Ascending aorta (tissue), 2 donors: Measurements from ENCODE around the gene COMMD4. TPM values are rescaled to one million over a fixed set of nuclear protein-coding genes. Genes with fewer than 3 reads are reported as not detected.
"Not testable (repeated sequence)": the region's sequence is repeated elsewhere in the genome, so short reads cannot be mapped to it uniquely, and the experiment has no call there.

ENCODE experiments used
- DNase-seq, 2 donors: peaks; one replicate each; pipeline ENCODE4 v3.0.0-alpha.2; 2019; ENCODE audit warnings: low spot score in 2 of 2
- H3K27ac ChIP-seq, 2 donors: fragments of 200-600 bp; sonication (generic); one replicate each; pipeline ENCODE4 v1.5.1; 2016 to 2017; ENCODE audit warnings: mild to moderate bottlenecking in 1 of 2
- H3K27me3 ChIP-seq: fragments of 200-600 bp; sonication (generic); one replicate; pipeline ENCODE4 v1.5.1; 2017
- H3K36me3 ChIP-seq, 2 donors: fragments of 200-600 bp; sonication (generic); one replicate each; pipeline ENCODE4 v1.5.1; 2016
- H3K4me1 ChIP-seq, 2 donors: fragments of 200-600 bp; sonication (generic); one replicate each; pipeline ENCODE4 v1.5.1; 2016 to 2017; ENCODE audit warnings: mild to moderate bottlenecking in 1 of 2
- H3K4me3 ChIP-seq, 2 donors: fragments of 200-600 bp; sonication (generic); one replicate each; pipeline ENCODE4 v1.5.1; 2016 to 2017; ENCODE audit warnings: mild to moderate bottlenecking in 1 of 2
- H3K9me3 ChIP-seq, 2 donors: fragments of 200-600 bp; sonication (generic); one replicate each; pipeline ENCODE4 v1.5.1; 2016
- intact Hi-C: fragments of 100-400 bp; cut with DNase I; formaldehyde crosslinking; loops from one replicate; pipeline ENCODE4 v1.15.1; 2023
- total RNA-seq: library from RNA; depleted of rRNA; stranded (reverse); fragments of >200 nt; gene quantifications from one replicate; pipeline ENCODE4 v1.1.0, GENCODE V29; 2016
- TF ChIP-seq, protein P1 (sequence below), 3 experiments: fragments of 200-600 bp in 2 of 3; fragments of 450-650 bp in 1 of 3; sonication (generic) in 2 of 3; IDR thresholded peaks; one replicate each; pipeline ENCODE4 v1.5.1; 2016 to 2019; ENCODE audit warnings: antibody characterized with exemption in 3 of 3, mild to moderate bottlenecking in 1 of 3, moderate library complexity in 1 of 3

Gene COMMD4
- total RNA-seq, 1 donor from 2014 or later: 54.8 TPM

DNA sequence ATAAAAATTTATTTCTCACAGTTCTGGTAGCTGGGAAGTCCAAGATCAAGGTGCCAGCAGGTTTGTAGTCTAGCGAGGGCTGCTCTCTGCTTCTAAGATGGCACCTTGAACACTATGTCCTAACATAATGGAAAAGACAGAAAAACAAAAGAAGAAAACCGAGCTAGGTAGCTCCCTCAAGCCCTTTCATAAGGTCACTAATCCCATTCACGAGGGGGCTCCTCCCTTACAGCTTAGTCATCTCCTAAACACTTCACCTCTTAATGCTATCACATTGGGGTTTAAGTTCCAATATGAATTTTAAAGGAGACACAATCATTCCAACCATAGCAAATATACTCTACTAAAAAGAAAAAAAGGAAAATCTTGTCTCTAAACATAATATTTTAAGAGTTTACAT, 29.7 kb upstream of the COMMD4 start:
- no peak for DNase-seq
- Histone ChIP-seq H3K27me3 (no peaks in the 10 kb centered on the region), H3K4me1 (no peaks in the 10 kb centered on the region), H3K27ac (no peak overlapping the region), H3K36me3 (no peaks in the 10 kb centered on the region), H3K4me3 (no peak overlapping the region), H3K9me3 (no peaks in the 10 kb centered on the region)
- intact Hi-C loops: loop anchor here (10.0 kb wide), 1 partner anchor 81 kb away; no protein-coding TSS in a partner anchor
- TF ChIP-seq, protein P1, sequence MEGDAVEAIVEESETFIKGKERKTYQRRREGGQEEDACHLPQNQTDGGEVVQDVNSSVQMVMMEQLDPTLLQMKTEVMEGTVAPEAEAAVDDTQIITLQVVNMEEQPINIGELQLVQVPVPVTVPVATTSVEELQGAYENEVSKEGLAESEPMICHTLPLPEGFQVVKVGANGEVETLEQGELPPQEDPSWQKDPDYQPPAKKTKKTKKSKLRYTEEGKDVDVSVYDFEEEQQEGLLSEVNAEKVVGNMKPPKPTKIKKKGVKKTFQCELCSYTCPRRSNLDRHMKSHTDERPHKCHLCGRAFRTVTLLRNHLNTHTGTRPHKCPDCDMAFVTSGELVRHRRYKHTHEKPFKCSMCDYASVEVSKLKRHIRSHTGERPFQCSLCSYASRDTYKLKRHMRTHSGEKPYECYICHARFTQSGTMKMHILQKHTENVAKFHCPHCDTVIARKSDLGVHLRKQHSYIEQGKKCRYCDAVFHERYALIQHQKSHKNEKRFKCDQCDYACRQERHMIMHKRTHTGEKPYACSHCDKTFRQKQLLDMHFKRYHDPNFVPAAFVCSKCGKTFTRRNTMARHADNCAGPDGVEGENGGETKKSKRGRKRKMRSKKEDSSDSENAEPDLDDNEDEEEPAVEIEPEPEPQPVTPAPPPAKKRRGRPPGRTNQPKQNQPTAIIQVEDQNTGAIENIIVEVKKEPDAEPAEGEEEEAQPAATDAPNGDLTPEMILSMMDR (IDR thresholded peaks at IDR 0.05): no peak

DNA sequence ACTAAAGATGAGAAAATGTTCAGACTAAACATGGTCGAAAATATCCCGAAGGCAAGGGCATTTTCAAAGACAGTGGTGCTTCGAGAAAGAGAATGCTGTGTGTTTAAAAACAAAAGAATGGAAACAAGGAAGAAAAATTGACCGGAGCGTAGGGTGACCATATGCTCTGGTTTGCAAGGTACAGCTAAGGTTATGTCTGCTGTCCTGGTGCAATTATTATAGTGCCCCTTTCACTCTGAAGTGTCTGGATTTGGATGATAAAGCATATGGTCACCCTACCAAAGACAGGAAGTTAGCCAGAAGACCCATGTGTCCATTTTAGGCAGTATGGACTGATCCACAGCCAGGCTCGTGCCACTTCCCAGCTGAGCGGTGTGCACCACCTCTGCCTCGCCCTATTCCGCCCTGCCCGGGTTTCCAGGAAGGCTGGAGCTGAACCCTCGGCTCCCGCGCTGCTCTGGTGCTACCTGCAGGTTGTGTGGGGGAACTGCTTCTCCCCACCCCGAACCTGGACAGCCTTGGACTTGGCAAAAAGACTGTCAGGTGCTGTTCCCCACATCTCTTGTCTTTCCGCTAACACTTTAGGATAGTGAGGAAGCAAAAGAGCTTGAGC, 28.0 kb upstream of the COMMD4 start:
- intact Hi-C loops: loop anchor here (10.0 kb wide), 1 partner anchor 83 kb away; no protein-coding TSS in a partner anchor
- DNase-seq: no peak
- no peak overlapping the region for H3K4me3 ChIP-seq
- TF ChIP-seq, protein P1 (IDR thresholded peaks at IDR 0.05): peak in 1 of 3 experiments; percentile 9
- no peaks in the 10 kb centered on the region for H3K4me1 ChIP-seq
- no peaks in the 10 kb centered on the region for H3K27me3 ChIP-seq
- no peaks in the 10 kb centered on the region for H3K9me3 ChIP-seq
- no peaks in the 10 kb centered on the region for H3K36me3 ChIP-seq
- no peak overlapping the region for H3K27ac ChIP-seq

DNA sequence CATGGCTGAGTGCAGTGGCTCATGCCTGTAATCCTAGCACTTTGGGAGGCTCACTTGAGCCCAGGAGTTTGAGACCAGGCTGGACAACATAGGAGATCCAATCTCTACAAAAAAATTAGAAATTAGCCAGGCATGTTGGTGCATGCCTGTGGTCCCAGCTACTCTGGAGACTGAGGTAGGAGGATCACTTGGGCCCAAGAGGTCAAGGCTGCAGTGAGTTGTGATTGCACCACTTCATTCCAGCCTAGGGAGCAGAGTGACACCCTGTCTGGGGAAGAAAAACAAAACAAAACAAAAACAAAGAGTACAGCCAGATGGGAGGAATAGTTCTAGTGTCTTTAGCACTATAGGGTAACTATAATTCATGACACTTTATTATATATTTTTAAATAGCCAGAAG, 26.2 kb upstream of the COMMD4 start:
- H3K4me1 ChIP-seq: no peaks in the 10 kb centered on the region
- TF ChIP-seq, protein P1 (IDR thresholded peaks at IDR 0.05): no peak
- H3K4me3 ChIP-seq: no peak overlapping the region
- no peaks in the 10 kb centered on the region for H3K9me3 ChIP-seq
- DNase-seq: no peak
- intact Hi-C loops: loop anchor here (10.0 kb wide), 1 partner anchor 85 kb away; no protein-coding TSS in a partner anchor
- H3K27me3 ChIP-seq: no peaks in the 10 kb centered on the region
- no peak overlapping the region for H3K27ac ChIP-seq
- H3K36me3 ChIP-seq: no peaks in the 10 kb centered on the region

DNA sequence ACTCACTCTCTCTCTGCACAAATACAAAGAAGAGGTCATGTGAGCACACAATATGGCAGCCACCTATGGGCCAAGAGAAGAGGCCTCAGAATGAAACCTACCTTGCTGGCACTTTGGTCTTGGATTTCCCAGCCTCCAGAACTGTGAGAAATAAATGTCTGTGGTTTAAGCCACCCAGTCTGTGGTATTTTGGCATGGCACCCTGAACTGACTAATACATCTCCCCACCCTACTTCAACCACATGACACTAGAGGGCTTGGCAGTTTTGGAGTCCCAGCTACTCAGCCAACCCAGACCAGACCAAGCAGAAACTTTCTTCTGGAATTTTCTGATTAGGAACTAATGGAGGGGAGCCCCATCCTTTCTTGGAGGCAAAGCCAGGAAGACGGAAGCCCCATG, 23.3 kb upstream of the COMMD4 start:
- H3K27me3 ChIP-seq, DNase-seq, H3K27ac ChIP-seq, H3K4me3 ChIP-seq, H3K4me1 ChIP-seq, intact Hi-C loops, H3K9me3 ChIP-seq, H3K36me3 ChIP-seq: not testable (repeated sequence)

DNA sequence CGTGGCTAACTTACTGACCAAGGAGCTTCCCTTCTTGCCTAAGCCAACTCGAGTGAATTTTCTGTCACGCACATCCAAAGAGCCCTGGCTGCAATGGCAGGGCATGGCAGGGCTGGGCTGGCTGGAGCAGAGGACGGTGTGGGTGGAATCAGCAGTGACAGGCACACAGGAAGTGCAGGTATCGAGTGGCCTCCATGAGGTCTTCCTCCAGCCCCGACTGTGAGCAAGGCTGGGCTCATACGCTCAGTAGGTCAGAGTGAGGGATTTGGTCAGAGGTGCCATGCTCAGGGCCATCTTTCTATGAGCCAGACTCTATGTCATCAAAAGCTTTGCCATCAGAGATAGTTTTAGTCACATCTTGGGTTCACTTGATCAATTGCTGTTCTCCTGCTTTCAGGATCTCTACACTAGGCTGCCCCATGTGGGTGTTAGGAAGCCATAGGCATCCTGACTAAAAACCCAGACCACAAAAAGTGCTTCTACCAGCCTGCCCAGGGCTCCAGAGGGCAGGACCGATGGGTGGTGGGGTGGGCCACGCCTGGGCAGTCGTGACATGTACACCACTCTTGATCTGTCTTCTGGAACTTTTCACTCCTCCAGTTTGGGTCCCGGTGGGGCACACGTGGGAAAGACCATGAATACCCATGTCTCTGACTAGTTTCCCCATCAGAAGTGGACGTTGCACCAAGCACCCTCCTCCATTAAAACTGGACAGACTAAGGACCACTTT, 22.6 kb upstream of the COMMD4 start:
- Histone ChIP-seq H3K36me3 (no peaks in the 10 kb centered on the region), H3K27ac (no peak overlapping the region), H3K27me3 (no peaks in the 10 kb centered on the region), H3K9me3 (no peaks in the 10 kb centered on the region), H3K4me1 (no peaks in the 10 kb centered on the region), H3K4me3 (no peak overlapping the region)
- no peak for DNase-seq
- intact Hi-C loops: no loop called here
- TF ChIP-seq, protein P1 (IDR thresholded peaks at IDR 0.05): no peak

DNA sequence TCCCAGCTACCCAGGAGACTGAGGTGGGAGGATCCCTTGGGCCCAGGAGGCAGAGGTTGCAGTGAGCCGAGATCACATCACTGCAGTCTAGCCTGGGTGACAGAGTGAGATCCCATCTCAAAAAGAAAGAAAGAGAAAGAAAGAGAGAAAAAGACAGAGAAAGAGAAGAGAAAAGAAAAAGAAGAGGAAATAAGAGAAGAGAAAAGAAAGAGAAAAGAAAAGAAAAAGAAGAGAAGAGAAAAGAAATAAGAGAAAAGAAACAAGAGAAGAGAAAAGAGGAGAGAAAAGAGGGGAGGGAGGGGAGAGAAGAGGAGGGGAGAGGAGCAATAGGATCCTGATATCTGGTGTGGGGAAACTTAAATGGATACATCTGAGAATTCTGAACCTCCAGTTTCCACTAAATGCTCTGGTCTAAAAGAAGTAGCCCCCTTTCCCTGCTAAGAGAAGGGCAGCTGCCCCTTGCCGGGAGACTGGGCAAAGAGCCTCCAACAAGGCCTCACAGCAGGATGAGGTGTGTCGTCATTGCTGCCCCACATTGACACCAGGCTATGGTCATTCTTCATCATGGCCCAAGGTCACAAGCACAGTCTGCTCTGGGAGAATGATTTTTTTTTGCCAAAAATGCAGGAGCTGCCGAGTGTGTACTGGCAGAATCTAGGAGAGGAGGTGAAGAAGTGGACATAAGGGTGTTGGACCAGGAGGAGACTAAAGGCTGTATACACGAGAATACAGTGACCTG, 21.1 kb upstream of the COMMD4 start:
- no peaks in the 10 kb centered on the region for H3K4me1 ChIP-seq
- TF ChIP-seq, protein P1 (IDR thresholded peaks at IDR 0.05): no peak
- H3K27me3 ChIP-seq: no peaks in the 10 kb centered on the region
- no peak overlapping the region for H3K27ac ChIP-seq
- no peaks in the 10 kb centered on the region for H3K9me3 ChIP-seq
- no peak overlapping the region for H3K4me3 ChIP-seq
- no peak for DNase-seq
- intact Hi-C loops: no loop called here
- H3K36me3 ChIP-seq: no peaks in the 10 kb centered on the region

DNA sequence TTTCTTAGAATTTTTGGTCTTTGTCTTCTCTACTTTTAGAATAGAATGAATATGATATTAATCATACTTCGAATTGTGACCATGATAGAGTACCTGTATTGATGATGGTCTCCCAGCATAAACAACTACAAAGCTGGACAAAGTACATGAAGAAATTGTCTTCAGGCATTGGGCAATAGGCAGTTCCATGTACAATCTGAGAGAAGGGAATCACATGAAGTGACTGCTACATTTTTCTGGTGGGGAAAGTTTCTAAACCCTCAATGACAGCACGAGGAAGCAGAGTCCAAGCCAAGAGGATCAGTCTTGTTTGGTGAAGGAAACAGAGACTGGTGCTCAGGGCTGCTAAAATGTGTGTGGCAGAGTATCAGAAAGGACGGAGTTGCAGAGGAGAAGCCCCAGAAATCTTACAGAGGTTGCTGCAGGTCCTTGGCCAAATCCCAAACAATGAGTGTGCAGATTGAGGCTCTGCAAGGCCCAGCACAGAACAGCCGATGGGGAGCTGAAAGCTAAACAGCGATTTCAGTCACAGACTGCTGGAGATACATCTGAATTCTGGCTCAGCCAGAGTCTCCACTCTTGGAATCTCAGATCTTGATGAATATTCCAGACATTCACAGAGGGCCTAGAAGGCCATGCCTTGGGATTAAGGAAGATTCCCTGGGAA, 16.5 kb upstream of the COMMD4 start:
- H3K27me3 ChIP-seq, H3K4me3 ChIP-seq, H3K4me1 ChIP-seq, intact Hi-C loops, H3K36me3 ChIP-seq, DNase-seq, H3K9me3 ChIP-seq, H3K27ac ChIP-seq: not testable (repeated sequence)
